Measurements from ENCODE around the gene MAPKAP1.
A peak's percentile ranks its signal among the peaks of the same experiment; 100 is the strongest.

Gene MAPKAP1

DNA sequence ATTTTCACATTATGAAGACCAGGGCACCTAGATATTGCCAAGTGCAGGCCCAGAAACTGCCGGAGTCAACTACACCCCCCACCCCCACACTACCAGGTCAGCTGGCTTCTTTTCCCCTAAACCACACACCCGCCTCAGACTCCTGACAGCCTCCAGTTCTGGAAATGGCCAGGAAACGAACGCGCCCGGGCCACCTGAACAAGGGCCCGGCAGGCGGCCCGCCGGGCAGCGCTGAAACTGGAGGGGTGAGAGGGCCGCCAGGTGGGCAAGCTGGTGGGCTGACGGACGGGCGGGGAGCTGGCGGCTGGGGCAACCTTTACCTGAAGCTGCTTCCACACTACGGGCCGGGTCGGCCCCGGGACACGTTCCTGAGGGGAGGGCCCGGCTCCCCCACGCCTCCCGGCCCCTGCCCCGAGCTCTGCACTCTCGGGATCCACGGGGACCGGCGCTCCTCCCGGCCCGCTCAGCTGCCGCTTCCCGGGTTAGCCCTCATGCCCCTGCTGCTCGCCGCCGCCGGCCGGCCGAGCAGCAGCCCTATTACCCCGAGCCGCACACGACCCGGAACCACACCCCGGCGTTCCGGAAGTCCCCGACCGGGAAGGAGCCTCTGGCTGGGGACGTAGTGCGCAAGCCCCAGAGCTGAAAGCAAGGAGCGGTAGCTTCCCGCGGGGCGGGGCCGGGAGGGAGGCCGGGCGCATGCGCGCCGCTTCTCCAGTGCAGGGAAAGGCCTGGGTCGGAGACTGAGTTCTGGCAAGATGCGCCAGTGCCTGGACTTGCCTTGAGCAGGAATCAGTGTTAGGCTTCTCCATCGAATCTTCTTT is at the start of gene MAPKAP1:
MAPKAP1 (minus strand) TSS at position 558 of the 821 bp plus-strand sequence. CDS start 34,634 bp downstream, outside the sequence.
- peak; percentile 95 to 97 for DNase-seq

DNA sequence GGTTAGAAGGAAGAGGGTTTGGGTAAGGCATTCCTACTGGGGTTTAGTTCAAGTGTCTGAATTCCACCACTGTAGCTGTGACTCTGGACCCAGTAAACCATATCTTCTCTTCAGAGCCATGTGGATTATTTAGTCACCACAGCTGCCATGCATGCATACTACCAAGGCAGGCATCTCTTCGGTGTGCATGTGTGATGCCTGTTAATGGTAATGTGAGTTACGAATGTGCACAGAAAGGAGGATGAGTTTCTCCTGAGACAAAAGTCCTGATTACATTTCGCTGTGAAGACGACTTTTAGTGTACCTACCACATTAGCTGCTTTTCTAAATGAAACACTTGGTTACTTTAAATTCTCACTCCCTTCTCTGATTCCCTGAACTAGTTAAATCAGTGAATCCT is 49.5 kb upstream of the MAPKAP1 start:
- no peak for DNase-seq

DNA sequence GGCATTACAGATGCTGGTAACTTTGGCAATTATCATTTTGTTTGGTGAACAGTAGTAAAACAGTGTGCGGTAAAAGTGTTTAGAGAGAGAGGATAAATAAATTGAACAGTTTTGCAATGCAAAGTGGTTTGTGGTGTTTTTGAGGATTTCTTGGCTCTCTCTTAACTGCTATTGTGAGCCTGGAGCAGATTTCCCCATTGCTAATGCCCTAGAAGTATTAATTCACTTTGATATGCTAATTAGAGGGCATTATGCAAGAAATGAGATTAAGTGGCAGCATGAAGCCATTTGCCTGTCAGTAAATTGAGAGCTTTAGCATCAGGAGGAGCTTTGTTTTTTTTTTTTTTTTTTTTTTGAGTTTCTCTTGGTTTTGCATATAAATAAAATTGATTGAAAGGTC is 48.3 kb upstream of the MAPKAP1 start:
- DNase-seq = peak in 1 of 2 experiments; percentile 15

DNA sequence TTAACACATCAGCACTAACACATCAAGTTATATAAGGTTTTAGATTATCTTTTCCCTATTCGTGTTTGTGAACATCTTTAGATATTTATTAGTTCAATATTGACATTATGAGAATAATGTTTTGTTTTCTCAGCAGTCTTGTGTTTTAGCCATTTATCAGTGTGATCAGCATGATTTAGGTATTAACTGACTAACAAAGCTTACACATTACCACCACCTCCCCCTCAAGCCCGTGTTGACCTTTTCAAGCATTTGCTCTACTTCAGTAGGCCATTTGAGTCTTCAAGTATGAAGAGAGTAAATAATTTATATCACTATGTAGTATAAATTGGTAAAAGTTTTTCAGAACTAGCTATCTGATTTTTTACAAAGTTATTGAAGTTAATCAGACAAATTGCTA is 47.1 kb upstream of the MAPKAP1 start:
- no peak for DNase-seq

DNA sequence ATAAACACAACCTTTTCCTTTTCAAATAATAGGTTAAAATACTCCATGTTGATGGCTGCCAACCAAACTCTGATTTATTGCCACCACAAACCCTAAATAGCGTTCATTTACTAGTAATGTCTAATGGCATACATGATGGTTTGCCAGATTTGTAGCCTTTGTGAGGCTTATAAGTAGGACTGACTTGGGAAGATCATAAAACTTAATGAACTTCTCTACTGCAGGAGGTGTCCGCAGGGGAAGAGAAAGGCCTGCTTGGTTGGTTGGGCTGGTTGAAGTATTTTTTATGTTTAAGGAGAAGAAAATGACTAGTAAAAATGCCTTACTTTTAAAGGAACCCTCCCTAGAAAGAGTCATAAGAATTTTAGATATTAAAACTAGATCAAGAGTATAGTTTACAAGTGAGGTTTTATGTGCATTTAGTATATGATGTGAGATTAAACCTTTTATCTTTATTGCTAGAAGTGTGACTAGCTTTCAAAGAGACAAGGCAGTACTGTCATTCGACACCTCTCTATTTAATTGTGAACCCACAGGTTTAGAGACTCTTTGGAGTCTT is 45.1 kb upstream of the MAPKAP1 start:
- peak in 1 of 2 experiments; percentile 36 for DNase-seq

DNA sequence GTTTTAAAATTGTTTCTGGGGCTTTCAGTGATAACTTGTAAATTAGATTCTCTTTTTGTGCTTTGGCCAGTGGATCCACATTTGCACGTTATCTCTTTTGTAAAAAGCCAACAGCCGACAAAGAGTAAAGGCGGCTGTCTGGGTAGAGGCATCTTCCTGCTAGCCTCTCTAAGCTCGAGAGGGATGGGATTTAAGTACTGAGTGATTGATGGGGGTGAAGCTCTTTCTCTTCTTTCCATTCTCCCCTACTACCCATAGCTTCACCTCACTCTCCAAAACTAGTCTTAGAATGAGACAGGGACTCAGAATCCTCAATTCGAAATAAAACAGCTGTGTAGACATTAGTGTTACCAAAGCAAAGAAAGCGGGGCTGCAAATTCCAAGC is 43.6 kb upstream of the MAPKAP1 start:
- DNase-seq = peak in 1 of 2 experiments; percentile 50

DNA sequence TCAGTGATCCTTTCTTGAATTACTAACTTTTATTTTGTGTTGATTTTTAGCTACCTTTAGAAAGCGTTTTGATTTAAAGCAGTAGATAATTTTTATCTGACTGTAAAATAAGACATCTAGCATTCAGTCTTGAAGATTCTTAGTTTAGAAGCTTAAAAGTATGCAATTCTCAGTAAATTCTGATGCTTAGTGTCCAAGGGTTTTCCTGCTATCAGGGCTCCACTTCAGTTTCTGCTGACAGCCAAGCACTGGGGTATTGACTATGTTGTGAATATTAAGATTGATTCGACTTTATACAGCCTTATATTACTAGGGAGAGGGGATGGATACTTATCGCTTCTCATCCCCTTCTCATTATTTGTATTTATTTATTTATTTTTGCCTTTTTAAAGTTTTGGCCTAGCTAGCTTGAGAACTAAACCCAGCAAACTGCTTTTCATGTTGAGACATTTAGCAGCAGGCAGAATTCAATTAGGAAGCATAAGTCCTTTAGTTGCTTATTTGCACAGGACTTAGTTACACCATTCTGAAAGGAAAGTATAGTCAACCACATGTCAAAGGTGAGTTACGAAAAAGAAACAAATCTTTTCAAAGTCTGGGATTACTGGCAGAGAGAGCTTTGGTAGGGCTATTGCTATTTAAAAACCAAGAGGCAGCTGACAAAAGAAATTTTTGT is 43.1 kb upstream of the MAPKAP1 start:
- DNase-seq = peak in 1 of 2 experiments; percentile 44

DNA sequence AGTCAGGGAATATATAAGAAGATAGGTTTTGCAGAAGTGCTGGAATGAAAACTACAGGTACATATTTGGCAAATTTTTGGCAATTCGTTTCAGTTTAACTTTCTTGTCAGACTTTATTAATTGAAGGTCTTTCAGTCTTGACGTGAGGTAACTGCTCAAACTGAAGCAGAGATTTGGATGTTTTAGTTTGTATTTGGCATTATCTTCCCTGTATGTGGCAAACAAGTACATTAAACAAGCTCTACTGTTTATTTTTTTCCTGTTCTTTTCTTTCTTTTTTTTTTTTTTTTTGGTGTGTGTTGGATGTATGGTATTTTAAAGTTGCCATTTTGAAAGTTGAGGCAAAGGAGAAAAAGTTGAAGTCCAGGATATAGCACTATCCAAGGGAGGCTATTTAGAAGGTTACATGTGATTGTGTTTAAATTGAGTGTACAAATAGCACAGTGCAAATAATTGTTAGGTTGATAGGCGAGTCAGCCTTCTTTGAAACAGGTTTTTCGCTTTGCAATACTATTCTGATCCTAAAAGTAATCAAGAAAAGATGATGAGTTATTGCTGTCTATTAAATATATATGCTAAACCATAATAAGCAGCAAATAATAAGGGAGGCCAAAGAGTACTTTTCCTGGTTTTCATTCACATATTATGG is 42.4 kb upstream of the MAPKAP1 start:
- no peak for DNase-seq

DNA sequence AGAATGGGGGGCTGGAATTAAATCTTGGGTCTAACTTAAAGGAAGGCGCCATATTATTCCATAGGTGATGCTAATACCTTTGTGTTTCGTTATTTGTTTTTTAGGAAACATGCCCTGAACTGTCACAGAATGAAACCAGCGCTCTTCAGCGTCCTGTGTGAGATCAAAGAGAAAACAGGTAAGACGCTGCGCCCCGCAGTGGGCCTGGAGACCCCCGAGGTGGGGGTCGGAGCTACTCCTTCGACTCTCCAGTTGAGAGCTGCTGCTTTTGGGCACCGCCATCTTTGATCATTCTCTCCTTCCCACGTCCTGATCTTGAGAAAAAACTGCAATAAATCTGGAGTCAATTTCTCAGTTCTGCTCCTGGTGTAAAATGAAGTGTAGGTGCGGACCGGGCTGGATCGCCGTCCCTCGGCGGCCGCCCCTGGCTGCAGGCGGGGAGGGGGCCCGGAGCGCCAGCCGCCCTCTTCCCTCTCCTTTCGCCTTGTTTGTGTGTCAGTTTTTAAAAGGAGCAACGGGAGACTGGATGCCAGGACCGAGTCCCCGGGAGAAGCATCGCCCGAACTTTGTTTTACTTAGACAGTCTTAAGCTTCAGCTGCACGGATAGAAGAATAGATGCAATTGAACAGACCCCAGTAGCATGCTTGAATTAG is 41.6 kb upstream of the MAPKAP1 start:
- peak in 1 of 2 experiments; percentile 29 for DNase-seq

DNA sequence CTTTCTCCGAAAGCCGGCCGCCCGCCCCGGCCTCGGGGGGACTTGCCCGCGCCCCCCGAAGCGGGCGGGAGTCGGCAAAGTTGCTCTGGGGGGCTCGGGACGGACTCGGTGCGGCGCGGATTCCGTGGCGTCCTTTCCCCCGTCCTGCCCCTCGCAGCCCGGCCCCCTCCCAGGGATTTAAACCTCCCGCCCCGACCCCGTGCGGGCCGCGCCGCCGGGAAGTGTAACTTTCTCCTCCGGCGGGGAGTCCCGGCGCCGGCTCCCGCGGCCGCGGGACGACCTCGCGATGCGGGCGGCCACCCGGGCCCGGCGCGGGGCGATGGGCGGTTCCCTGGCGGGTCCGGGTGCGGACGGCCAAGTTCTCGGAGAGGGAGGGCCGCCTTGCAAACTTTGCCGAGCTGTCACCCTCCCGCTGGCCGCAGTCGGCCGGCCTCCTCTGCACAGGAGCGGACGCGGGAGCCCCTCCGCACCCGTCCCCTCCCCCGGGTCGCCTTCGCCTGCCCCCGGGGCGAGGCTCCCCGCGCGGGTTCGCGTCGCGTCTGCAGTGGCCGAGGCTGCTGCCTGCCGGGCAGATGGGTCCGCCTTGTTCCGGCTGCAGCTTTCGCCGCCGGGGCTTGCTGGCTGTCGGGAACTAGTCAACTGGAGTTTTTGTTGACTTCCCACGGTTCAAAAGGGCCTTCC is 40.9 kb upstream of the MAPKAP1 start:
- peak in 1 of 2 experiments; percentile 32 for DNase-seq

DNA sequence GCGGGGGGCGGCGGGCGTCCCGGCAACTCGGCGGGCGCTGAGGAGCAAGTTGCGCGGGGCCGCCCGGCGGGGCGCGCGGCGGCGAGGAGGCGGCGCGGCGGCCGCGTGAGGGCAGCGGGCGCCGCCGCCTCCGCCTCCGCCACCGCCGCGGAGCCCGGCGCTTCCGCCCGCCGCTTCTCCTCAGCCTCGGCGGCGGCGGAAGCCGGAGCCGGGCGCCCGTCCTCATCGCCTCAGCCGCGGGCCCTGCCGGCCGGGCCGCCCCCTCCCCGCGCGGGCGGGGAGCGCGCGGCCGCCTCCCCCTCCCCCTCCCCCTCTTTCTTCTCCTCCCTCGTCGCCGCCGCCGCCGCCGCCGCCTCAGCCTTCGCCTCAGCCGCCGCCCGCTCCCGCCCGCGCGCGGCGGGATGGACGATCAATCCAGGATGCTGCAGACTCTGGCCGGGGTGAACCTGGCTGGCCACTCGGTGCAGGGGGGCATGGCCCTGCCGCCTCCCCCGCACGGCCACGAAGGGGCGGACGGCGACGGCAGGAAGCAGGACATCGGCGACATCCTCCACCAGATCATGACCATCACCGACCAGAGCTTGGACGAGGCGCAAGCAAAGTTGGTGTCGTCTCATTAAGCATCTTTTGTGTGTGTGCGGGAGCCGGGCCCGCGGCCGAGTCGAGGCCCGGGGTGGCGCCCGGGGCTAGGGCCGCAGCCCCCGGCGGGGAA is 40.2 kb upstream of the MAPKAP1 start, which contains the start of gene PBX3:
PBX3 (plus strand) TSS at position 321 of the 712 bp plus-strand sequence.
- peak; percentile 62 to 64 for DNase-seq

DNA sequence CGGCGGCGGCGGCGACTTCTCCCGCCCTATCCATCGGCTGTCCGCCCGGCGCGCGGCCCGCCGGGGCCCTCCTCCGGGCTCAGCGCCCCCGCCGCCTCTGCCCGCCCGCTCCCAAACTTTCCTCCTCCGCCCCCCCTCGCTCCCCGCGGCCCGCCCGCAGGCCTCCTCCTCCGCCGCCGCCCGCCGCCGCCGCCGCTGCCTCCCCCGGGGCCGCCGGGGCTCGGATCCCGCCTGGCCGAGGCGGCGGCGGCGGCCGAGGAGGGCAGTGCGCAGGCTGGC is 39.7 kb upstream of the MAPKAP1 start:
- no peak for DNase-seq

DNA sequence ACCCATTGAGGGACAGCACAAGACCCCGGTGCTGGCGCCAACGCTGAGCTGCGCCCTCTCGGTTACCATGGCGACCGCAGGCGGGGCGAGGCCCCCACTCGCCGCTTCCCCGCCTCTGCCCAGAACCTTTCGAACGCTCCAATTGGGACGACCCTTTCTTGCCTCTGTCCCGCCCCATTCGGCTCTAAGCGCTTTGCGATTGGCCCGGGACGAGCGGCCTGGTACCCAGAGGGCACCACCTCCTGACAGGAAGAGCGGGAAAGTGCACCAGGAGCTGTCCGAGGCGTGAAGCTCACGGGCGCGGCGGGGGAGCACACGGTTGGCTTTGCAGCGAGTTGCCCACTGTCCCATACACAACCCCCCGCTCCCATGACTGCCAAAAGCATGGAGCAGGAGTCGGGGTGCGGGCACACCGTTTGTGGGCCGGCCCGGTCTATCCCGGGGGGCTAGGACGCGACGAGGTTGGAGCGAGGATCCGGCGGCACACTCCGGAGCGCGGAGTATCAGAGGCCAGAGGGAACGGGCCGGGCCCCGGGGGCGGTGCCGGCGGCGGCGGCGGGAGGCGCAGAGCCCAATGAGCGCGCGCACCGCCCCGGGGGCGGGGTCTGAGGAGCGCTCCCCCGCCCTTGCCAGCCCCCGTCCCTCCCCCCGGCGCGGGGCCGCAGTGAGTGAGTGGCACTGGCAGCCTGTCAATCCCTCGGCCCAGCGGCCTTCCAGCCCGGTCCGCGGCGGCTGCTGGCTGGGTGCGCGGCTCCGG is 39.2 kb upstream of the MAPKAP1 start:
- peak; percentile 95 to 96 for DNase-seq

DNA sequence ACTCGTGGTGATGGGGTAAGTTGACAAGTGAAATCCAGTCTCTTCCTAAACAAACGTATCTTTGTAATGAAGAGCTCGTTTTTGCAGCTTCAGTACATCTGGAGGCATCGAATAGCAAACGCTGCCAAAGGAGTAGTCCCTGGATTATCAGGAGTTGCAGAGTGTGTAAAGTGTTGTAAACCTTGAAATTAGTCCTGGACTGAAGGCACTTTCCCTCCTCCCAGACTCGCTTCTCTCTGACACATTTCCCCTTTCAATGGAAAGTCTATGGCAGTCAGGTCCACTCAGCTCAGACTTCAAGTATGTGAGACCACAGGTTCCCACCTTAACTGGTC is 38.6 kb upstream of the MAPKAP1 start:
- no peak for DNase-seq

DNA sequence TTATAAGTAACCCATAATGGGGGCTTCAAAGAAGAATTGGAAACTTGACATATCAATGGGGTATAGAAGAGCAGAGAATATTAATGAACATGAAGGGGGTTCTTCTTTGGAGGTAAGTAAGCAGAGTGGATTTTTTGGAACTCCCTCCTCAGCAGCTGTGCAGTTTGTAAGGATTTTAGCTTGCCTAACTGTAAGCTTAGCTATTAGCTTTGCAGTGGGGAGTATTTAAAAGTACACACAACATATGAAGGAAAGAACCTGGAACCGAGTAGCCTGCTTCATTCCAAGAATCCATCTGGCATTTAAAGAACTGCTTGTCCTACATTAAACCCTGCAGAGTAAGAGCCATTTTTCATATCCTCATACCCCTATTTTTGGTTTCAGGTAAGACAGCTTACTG is 38.0 kb upstream of the MAPKAP1 start:
- no peak for DNase-seq

DNA sequence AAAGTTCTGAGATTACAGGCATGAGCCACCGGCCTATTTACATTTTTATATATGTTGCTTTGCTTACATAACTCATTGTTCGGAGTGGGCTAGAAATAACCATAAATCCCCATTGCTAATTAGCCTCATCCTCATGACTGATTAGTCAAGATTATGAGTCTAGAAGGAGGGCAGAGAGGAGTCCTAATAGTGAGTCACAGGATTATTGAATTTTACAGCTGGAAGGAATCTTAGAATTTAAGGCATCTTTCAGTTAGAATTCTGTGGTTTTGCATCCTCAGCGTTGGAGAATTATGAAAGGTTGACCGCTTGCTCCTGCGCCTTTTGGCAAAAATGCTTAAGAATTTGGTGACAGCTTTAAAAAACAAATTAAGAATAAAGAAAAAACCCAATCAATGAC is 37.6 kb upstream of the MAPKAP1 start:
- DNase-seq = no peak

DNA sequence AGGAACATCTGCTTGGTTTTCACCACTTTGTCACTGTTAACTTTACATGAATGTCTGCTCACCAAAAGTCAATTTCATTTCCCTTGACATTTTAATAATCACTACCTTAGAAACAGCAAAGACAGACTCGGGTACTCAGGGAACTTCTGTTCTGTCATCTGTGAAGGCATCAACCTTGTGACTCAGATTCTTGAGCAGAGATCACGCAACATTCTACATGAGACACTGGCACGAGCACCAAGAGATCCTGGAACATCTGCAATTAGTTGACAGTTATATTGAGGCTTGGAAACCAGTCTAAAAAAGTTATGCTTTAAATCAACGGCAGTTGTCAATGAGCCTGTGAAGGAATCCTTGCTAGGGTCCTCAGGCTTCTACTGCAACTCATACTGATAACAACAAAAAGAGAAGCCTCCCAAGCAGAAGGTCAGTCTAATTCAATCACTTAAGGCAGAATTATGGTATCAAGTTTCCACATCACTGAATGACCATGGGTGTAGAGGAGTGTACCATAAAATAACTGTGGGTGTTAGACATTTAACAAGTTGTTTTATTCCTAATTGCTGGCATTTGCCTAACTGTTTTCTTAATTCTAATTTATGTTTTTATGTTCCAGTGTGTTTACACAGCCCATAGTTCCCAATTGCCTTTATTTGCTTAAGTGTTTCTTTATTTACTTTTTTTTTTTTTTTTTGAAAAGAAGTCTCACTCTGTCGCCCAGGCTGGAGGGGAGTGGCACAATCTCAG is 36.8 kb upstream of the MAPKAP1 start:
- DNase-seq = no peak

DNA sequence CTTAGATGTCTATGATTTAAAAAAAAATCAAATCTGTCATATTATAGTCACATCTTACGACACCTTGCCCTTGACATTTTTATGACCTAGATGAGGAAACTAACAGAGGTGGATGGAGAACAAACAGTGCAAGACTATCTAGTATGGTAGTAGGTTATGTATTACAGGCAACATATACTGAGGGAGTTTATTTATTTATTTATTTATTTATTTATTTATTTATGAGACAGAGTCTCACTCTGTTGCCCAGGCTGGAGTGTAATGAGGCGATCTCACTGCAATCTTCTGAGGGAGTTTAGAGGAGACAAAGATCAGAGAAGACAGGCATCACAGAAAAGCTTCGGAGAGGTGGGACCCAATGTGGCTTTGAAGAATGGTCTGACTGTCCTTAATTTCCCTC is 35.6 kb upstream of the MAPKAP1 start:
- no peak for DNase-seq

DNA sequence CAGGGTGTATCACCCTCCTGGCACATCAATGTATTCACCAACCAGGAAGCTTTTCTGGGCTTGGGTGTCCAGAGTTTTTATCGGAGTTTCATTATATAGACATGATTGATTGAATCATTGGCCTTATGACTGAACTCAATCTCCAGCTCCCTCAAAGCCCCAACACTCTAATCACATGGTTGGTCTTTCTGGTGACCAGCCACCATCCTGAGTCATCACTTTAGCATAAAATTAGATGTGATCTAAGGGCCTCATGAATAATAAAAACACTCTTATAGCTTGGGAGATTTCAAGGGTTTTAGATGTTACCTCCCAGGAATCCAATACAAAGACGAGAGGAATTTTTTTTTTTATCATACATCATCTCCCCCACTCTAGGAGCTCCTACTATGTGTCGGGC is 32.4 kb upstream of the MAPKAP1 start:
- no peak for DNase-seq

DNA sequence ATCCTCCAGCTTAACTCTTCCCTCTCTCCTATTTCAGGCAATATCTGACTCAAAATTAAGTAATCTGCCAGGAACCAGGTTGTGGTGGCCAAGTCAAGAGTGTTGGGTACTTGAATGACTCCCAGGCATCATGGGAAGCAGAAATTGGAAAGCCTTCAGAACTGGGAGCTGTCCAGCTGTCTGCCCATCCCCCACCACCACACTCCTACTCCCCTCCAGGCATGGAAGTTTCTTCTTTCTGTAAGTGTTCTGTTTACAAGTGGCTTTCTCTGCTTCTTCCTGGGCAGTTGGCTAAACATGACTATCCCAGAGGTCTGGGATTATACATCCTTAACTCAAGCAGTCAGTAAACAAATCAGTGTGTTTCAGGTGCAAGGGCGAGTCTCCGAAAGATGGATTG is 25.6 kb upstream of the MAPKAP1 start:
- DNase-seq = no peak

Data from NCI-H2081 (cell line).